Prostate gland (tissue), 2 donors: ENCODE results near the gene JARID2. TPM values are rescaled to one million over a fixed set of nuclear protein-coding genes. Genes with fewer than 3 reads are reported as not detected.

ENCODE experiments used
- DNase-seq: peaks from one replicate; pipeline ENCODE4 v3.0.0-alpha.2; 2019; ENCODE audit warnings: low spot score
- H3K27ac ChIP-seq, 2 donors: fragments of 200-600 bp; sonication (generic); 2 replicates each; pipeline ENCODE4 v1.5.1; 2017 to 2019
- H3K27me3 ChIP-seq: fragments of 200-600 bp; sonication (generic); replicated peaks from 2 replicates; pipeline ENCODE4 v1.5.1; 2019; ENCODE audit not compliant: insufficient read depth
- H3K36me3 ChIP-seq, 2 donors: fragments of 200-600 bp; sonication (generic); 1 replicate in 1 of 2; 2 replicates in 1 of 2; pipeline versions ENCODE4 v1.5.1 to v1.8.1; 2017 to 2019
- H3K4me1 ChIP-seq: fragments of 200-600 bp; sonication (generic); replicated peaks from 2 replicates; pipeline ENCODE4 v1.5.1; 2019
- H3K4me3 ChIP-seq, 2 donors: fragments of 200-600 bp; sonication (generic); 2 replicates each; pipeline ENCODE4 v1.5.1; 2017 to 2019
- H3K9me3 ChIP-seq: fragments of 200-600 bp; sonication (generic); 2 replicates; pipeline ENCODE4 v1.5.1; 2017
- CTCF ChIP-seq, 4 experiments: fragments of 200-600 bp in 2 of 4; fragments of 450-650 bp in 2 of 4; sonication (generic) in 2 of 4; IDR thresholded peaks; 1 replicate in 3 of 4; 2 replicates in 1 of 4; pipeline ENCODE4 v1.5.1; 2016 to 2019; ENCODE audit warnings: antibody characterized with exemption in 4 of 4, mild to moderate bottlenecking in 2 of 4, moderate library complexity in 2 of 4
- POLR2A ChIP-seq: fragments of 450-650 bp; IDR thresholded peaks from one replicate; pipeline ENCODE4 v1.6.1; 2016; ENCODE audit warnings: antibody characterized with exemption, mild to moderate bottlenecking
- POLR2AphosphoS5 ChIP-seq: sonication (generic); formaldehyde crosslinking; IDR thresholded peaks from one replicate; pipeline ENCODE4 v1.6.1; 2017; ENCODE audit warnings: antibody characterized with exemption
- WGBS: methylation state at CpG from one replicate; pipeline ENCODE4 v1.1.5; 2018; 5-methylcytosine and 5-hydroxymethylcytosine counted together
- intact Hi-C: fragments of 100-400 bp; cut with DNase I; formaldehyde crosslinking; loops from one replicate; pipeline ENCODE4 v1.14.2; 2022
- total RNA-seq, 2 donors: library from RNA; depleted of rRNA; stranded (reverse); fragments of >200 nt; gene quantifications; one replicate each; pipeline ENCODE4 v1.1.0, GENCODE V29; 2016

The JARID2 gene
- total RNA-seq, 2 donors from 2014 or later = 7.7 to 35.4 TPM

GRCh38 chr6:15516923-15517560 is 271.2 kb downstream of the JARID2 start:
- H3K4me1 ChIP-seq = no peaks in the 10 kb centered on the region
- no peak overlapping the region for H3K27ac ChIP-seq
- WGBS = 93% methylated on average over 21 of the region's 29 CpGs
- peaks cover 0 to 7% of the 10 kb centered on the region in 2 donors for H3K36me3 ChIP-seq
- TF ChIP-seq CTCF (IDR thresholded peaks at IDR 0.05) (no peak), POLR2AphosphoS5 (no peak), POLR2A (no peak)
- no peaks in the 10 kb centered on the region for H3K9me3 ChIP-seq
- DNase-seq = no peak
- intact Hi-C loops = no loop called here
- H3K27me3 ChIP-seq = no peaks in the 10 kb centered on the region
- H3K4me3 ChIP-seq = no peak overlapping the region

GRCh38 chr6:15517600-15517999 is 271.7 kb downstream of the JARID2 start:
- intact Hi-C loops = no loop called here
- WGBS = over 99% methylated on average over 11 of the region's 11 CpGs
- TF ChIP-seq POLR2A (no peak), POLR2AphosphoS5 (no peak), CTCF (IDR thresholded peaks at IDR 0.05) (no peak)
- Histone ChIP-seq H3K27ac (no peak overlapping the region), H3K27me3 (no peaks in the 10 kb centered on the region), H3K9me3 (no peaks in the 10 kb centered on the region), H3K36me3 (peaks cover 0 to 7% of the 10 kb centered on the region in 2 donors), H3K4me3 (no peak overlapping the region), H3K4me1 (no peaks in the 10 kb centered on the region)
- DNase-seq = no peak

GRCh38 chr6:15518057-15518456 is 272.2 kb downstream of the JARID2 start:
- Histone ChIP-seq H3K9me3 (no peaks in the 10 kb centered on the region), H3K36me3 (peaks cover 0 to 7% of the 10 kb centered on the region in 2 donors), H3K27me3 (no peaks in the 10 kb centered on the region), H3K27ac (no peak overlapping the region), H3K4me1 (no peaks in the 10 kb centered on the region), H3K4me3 (no peak overlapping the region)
- WGBS = 97% methylated on average over 9 of the region's 9 CpGs
- TF ChIP-seq POLR2AphosphoS5 = no peak
- no peak for TF ChIP-seq POLR2A
- TF ChIP-seq CTCF (IDR thresholded peaks at IDR 0.05) = no peak
- no peak for DNase-seq
- intact Hi-C loops = no loop called here

- DNase-seq = no peak
- intact Hi-C loops = no loop called here
- TF ChIP-seq POLR2A (no peak), POLR2AphosphoS5 (no peak), CTCF (IDR thresholded peaks at IDR 0.05) (no peak)
- H3K4me3 ChIP-seq = no peak overlapping the region
- no peak overlapping the region for H3K27ac ChIP-seq
- 94% methylated on average over 10 of the region's 10 CpGs for WGBS
- H3K9me3 ChIP-seq = no peaks in the 10 kb centered on the region
- no peaks in the 10 kb centered on the region for H3K27me3 ChIP-seq
- peaks cover 0 to 7% of the 10 kb centered on the region in 2 donors for H3K36me3 ChIP-seq
- H3K4me1 ChIP-seq = no peaks in the 10 kb centered on the region
Measured at GRCh38 chr6:15518878-15519277, 273.0 kb downstream of the JARID2 start.

GRCh38 chr6:15519681-15520080 is 273.8 kb downstream of the JARID2 start:
- Histone ChIP-seq H3K27me3 (no peaks in the 10 kb centered on the region), H3K27ac (no peak overlapping the region), H3K9me3 (no peaks in the 10 kb centered on the region), H3K36me3 (peaks cover 0 to 7% of the 10 kb centered on the region in 2 donors), H3K4me3 (no peak overlapping the region), H3K4me1 (no peaks in the 10 kb centered on the region)
- intact Hi-C loops = no loop called here
- DNase-seq = no peak
- WGBS = 90% methylated on average over 6 of the region's 6 CpGs
- no peak for TF ChIP-seq POLR2AphosphoS5
- no peak for TF ChIP-seq POLR2A
- no peak for TF ChIP-seq CTCF (IDR thresholded peaks at IDR 0.05)
